Right kidney (tissue), 1 donor: Measurements from ENCODE around the gene GNAZ.

ENCODE experiments used
- DNase-seq: peaks from one replicate; pipeline ENCODE4 v3.0.0-alpha.2; 2016

Gene GNAZ

DNA sequence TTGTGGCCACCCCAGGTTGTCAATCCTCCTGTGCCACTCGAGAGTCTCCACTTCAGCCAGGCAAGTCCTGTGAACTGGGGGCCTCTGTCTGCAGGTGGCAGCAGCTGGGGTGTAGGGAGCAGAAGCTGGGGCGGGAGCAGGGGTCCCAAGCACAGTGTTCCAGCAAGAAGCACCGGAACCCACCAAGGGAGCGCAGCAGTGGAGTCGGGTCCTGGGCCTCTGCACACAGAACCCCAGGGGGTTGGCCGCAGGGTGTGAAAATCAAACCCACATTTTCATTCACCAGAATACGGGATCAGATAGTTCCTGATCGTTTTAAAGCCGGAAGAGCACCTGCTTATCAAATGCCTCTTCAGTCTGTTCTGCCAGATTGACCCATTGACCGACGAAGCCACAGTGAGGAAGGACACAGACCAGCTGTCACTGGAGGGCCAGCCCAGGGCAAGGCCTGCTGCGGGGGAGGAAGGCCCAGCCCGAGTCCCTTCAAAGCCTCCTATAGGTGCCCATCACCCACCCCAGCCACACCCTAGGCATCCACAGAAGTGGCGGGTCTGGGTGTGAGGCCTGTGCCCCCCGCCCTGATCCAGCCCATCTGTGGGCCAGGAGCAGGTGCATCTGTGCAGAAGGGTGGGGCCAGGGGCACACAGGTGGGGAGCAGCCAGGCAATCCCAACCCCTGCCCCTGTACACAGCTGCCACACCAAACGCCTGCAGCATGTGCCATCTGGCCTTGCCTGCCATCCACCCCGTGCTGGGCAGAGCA lies 37.3 kb downstream of the GNAZ start:
- DNase-seq = no peak

DNA sequence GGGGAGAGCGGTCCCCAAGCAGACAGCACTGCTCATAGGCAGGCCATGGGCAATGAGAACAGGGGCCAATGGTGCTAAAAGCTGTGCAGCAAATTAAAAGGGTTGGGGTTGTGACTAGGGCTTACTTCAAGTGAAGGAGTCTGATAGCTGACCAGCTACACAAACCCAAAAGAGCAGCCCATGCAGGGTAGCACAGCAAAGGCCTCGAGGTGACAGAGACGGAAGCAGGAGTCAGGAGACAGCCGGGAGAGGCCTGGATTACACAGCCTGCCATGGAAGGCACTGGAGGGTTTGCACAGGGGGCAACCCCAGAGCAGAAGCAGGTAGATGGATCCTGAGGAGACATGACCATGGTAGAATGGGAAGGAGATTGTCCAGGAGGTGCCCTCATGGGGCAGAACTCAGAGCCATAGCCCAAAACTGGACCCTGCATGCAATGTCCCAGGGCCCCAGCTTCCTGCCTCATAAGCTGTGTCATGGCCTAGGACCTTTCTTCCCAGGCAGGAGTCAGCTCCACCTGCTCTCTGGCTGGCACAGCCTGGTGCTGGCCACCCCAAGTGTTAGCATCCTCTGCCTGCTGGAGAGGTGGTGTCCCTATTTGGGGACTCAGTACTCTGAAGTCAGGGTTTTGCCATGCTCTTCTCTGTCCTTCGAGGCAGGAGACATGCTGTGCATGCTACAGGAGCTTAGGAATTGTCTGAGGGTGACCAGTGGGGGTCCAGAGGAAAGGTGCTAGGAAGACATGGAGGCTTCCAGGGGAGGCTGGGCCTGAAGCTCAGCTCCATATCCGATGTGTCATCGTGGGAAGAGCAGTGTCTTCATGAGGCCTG lies 38.1 kb downstream of the GNAZ start:
- no peak for DNase-seq

DNA sequence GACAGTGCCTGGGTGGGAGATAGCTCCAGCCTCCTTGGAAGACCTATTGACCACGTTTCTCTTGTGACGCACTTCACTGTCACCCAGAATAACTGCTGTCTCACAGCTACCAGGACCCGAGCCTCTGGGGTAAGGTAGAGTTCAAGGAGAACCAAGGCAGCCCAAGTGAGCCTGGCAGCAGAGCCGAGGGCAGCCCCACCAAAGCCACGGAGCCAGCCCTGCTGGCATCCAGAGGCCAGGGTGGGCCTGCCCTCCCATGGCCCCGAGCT lies 38.7 kb downstream of the GNAZ start:
- DNase-seq = no peak

DNA sequence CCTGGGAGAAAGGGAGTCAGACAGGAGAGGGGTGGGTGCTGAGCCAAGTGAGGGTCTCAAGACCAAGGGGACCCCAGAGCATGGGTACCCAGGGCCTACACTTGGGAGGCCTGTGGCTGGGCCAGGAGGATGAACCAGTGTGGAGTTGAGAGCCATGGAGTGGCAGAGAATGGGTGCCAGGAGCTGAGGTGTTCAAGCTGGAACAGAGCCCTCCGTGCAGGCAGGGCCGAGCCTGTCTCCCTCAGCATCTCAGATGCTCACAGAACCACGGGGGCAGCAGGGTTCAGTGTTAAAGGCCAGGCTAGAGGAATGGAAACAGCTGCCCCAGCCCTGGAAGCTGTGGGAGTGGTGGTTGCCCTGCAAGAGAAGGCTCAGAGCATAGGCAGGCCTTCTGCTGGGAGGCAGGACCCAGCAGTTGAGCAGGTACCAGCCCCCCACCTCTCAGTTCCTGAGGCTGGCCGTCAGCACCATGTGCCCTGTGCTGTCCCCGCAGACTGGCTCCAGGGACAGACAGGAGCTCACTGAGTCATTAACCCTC lies 39.2 kb downstream of the GNAZ start:
- DNase-seq = no peak

DNA sequence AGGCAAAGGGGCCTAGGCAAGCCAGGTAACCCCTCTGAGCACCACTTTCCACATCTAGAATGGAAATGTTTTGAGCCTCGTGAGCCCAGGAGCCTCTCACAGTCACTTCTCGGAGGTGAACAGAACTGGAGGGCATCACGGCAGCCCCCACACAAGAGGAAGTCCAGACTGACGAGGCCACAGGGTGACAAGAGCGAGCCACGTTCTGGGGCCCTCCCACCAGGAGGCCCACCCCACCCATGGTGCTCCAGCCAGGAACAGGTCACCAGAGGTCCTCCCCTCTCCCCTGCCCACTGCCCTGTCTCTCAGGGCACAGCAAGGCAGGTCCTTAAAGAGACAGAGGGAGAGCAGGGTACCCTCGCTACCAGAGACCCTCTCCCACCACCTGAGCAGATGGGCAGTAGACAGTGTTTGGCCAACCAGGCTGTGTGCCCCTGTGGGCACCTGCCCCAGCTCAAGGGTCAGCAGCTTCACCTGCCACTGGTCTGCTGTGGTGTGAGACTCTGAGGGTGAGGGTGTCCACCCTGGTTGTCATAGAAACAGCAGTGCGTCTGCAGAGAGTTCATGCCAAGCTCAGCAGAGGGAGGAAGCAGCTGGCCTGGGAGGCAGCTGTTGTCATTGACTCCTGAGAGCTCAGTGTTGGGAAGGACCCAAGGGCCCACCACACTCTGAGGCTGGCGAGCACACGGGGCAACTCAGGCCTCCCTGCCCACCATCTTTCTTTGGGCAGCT lies 40.0 kb downstream of the GNAZ start:
- no peak for DNase-seq

DNA sequence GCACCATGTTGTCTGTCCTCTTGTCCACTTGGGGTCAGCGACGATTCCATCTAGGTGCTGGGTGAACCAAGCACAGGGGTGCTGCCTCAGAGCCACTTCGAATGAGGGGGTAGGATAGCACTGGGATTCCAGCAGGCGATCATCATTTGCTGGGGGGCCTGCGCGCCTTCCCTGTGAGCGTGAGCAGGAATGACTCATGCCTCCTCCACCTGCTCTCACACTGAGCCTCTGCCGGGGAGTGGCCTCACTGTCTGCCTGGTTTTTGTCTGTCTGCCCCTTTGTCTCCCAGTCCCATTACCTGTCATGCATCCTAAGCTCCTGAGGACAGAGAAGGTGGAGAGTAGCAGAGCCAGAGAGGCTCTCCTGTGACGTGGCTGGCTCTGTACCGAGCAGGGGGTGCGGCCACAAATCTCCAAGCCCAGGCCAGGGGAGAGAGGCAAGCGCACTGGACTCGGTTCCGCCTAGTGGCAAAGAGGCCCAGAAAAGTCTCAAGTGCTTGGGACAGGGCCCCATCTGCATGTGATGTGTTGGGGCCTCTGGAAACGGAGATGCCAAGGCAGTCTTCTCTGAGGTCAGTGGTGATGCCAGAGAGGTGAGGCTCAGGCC lies 40.7 kb downstream of the GNAZ start:
- DNase-seq = no peak

DNA sequence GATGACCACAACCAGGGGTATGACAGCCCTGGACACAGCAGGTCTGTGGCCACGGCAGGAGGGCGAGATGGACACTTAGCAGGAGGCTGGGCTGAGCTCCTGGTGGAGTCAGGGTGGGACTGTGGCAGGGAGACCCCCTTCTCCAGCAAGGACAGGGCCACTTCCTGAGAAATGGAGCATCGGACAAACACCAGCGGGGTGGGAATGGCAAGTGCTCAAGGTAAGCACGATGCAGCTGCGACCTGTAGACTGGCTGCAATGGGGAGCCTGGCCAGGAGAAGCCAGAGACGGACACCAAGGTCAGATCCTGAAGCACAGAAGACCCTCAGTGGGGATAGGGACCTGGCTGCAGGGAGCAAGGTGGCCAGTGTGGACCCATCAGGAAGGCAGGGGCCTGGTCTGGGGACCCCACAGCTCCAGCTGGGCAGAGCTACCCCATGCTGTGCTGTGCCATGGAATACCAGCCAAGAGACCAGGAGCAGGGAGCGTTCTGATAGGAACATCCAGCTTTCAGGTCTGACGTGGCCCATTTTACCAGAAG lies 42.2 kb downstream of the GNAZ start:
- no peak for DNase-seq

DNA sequence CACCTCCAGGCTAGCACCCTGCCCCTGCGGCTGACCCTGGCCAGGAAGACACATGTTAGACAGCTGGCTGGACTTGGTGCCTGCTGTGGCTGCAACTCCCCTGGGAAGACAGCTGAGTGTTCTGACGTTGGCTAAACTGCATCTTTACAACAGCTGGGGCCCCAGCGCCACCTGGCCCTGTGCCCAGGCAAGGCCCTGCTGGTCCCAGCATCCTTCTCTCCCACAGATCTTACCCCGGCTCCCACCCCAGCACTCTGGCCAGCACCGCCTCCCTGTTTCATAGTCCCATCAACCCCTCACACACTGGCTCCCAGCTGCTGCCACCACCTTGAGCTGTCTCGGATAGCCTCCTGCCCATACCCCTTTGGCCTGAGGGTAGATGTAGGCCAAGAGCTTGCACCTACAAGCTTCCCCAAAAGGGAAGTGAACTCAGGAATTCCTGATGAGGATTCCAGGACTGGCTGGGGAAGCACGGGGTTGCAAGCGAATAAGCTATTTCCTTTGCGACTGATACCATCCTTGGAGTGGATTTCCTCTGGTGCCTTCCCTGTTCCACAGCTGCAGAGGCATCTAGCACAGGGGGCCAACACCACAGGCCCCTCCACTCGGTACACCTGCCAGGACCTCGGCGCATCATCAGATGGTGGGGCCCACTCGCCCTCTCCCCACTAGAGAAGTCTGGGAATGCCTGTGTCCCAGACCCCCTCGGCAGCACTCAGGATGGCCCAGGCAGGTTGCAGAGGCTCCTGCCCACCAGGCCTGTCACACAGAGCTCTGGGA lies 42.9 kb downstream of the GNAZ start:
- DNase-seq = no peak

DNA sequence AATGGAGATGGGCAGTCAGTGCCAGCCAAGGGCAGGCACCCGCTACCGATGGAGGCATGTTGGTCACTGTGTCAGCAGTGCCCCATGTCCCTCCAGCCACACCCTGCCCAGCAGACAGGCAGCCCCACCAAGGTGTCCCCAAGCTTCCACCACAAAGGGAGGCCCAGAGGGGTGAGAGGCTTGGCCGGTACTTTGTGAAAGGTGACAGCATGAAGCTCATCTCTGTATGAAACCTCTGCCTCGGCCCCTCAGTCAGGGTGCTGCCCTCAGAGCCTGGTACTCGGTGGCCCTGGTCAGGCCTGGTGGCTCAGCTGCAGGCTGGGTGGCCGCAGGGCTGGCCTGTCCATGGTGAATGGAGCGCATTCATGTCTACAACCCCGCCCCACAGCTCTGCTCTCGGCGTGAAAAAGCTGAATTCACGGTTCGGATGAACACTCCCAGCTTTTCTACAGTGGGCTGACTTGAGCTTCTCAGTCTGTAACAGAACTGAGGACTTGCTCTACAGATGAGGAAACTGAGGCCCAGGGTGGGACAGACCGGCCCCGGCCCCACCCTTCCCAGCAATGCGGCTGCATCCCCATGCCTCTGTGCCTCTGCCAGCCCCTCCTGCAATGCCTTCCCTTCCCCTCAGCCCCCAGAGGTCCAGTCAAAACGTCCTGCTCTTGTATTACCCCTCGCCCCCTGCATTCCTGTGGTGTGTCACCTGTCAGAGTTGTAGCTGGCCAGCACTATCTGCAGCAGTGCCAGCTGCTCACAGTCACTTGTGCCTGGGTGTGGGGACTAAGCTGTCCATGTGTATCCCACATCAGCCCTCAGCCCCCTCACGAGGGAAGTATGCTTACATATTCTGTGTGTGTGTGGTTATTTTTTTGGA lies 43.8 kb downstream of the GNAZ start:
- no peak for DNase-seq

DNA sequence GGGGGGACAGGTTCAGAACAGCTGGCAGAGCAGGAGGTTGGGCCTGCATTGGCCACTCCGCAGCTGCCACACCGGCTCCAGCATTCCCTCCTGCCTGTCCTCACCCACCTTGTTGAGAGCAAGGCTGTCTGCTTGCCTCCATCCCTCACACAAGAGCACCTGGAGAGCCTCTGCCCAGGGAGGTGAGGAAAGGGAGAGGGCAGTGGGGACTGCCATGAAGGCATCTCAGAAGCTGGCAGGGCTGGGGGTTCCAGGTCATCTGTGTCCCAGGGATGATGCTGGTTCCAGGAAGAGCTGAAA lies 44.4 kb downstream of the GNAZ start:
- no peak for DNase-seq

DNA sequence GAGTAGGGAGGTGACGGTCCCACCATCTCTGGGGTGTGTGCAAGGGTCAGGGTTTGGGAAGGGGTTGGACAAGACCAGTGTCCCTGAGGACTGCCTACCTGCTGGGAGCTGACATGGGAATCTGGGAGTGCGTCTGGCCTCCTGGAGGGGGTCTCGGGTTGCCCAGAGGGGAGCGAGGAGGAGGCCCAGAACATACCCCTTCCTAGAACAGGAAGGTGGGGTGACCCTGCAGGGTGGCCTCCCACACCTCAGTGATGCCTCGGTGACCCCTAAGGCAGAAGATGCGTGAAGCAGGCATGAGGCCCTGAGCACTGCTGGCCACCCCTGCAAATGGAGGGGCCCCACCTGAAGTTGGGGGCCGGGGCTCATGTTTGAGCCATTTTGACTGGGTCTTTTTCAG lies 45.0 kb downstream of the GNAZ start:
- no peak for DNase-seq

DNA sequence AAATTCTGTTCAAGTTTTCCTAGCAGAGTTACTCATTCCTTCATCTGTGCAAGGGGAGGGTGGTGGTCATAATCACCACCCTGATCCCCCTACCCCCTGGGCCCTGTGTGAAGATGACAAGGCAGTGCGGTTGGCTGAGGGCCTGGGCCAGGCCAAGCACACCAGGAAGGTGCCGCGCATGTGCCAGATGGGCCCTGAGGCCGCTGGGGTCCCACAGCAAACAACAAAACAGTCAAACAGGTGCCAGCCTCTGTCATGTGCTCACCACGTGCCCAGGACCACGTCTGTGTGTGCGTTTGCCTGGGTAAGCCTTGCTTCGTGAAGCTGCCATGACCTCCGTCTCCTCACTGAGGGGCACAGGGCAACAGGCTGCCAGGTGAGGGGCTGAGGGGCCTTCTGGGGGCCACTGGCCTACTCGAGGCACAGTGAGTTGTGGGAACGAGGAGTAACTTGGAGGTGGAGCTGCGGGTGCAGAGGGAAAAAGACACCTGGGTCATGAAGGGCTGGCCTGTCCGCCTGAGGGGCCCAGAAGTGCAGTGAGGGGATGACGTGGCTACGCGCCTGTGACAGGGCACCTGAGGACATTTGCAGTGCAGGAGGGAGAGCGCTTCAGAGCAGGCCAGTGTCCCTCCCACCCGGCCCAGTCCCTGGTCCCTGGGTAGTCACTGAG lies 45.6 kb downstream of the GNAZ start:
- no peak for DNase-seq

DNA sequence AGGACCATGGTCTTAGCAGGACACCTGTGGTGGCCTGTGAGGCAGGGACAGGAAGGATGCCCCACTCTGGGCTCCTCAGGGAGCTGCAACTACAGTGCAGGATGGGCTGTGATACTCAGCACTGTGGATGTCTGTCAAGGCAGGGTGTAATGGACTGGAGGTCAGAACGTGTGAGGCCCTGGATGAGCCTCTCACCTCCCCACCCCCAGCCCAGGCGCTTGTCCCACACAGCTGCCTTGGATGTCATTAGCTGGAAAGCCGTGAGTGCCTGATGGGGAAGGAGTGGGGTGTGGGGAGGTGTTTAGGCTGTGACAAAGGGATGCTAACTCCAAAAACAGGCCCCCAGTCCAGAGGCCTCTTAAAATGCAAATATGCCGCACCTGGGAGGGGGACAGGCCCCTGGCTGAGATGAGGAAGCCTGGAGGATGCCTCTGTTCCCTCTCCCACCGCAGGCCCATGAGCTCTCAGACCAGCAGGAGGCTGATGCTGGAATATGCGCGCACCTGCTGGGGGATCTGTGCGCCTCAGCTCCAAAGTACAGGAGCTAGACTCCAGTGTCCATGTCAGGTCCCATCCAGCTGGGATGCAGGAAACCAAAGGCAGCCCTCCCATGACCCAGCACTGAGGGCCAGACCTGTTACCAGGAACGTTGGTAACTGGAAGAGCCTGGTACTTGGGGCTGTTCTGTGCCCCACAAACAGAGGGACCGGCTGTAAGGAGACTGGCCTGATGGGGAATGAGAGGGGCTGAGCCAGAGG lies 46.4 kb downstream of the GNAZ start:
- DNase-seq = no peak

DNA sequence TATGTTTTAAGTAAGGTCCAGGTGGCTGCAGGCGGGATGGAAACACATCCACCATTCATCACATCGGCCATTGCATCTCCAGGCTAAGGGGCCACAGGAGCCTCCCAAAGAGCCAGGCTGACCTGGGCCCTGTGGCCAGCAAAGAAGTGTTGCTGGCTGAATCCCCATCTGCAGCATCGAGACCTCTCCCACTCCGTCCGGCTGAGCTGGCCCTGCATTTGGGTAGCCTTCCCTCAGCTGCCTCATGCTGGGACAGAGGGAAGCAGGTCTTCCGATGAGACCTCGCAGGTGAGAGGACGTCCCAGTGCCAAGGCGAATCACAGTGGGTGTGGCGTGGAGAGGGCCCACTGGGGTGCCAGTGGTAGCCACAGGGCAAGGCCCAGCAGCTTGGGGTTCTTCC lies 47.0 kb downstream of the GNAZ start:
- no peak for DNase-seq

DNA sequence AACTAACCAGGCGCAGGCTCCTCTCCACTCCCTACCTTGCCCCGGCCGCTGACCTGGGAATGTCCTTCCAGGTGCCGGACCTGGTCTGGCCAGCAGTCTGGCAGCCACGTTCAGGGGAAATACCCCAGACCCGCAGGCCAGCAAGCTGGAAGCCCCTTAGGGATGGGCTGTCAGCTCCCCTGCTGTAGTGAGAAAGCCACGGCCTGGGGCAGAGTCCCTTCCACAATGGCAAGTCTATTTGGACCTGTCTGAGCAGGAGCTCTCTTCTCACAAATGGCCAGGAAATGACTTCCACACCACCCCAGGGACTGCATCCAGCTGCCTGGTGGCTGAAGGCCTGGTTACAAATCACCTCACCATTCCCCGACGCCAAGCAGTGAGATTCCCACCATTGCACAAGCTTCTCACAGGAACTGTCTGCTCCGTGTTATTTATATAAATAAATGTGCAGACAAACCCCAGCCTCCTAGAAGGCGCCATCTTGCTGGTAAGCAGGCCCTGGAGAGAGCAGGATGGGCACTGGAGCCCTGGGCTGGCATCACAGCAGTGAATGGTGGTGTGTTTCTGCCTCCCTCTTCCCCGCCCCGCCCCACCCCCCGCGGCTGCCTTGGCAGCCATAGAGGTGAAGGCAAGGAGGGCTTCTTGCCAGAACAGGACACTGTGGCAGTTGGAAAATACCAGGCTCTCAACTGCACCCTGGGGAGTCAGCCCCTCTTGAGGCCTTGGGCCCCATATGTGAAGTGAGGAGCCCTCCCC lies 47.8 kb downstream of the GNAZ start:
- DNase-seq = no peak

DNA sequence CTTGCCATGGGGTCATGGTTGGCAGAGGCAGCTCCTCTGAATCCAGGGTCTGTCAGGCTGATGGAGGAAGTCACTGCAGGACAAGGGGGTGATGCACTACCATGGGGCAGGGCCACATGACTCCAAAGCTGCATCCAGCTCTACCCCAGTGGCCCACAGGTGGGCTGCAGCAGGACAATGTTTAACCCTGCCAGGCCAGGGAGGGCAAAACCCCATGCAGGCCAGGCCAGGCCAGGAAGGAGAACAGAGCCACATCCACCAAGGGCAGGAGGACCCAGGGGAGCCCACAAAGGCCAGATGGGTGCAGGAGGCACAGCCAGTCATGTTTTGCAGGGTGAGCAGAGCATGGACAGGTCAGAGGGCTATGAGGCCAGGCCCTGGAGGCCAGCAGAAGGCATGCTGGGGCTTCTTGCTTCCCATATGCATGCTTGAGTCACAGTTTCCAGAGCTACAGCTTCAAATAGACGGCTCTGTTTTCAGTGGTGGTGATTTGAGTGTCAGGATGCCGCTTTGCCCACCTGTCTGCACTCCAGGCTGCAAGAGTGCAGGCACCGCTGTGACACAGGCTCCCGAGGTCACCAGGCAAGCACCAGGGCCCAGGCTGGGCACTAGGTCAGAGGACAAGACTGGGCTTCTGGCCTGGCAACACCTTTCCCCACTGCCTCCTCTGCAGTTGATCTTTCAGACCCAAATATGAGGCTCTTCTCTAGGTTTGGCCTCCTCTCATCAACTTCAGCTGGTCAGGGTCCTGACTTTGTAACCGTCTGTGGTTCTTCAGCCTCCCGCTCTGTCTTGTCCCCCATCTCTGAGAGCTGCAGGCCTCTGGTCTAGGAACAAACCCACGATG lies 48.6 kb downstream of the GNAZ start:
- no peak for DNase-seq

DNA sequence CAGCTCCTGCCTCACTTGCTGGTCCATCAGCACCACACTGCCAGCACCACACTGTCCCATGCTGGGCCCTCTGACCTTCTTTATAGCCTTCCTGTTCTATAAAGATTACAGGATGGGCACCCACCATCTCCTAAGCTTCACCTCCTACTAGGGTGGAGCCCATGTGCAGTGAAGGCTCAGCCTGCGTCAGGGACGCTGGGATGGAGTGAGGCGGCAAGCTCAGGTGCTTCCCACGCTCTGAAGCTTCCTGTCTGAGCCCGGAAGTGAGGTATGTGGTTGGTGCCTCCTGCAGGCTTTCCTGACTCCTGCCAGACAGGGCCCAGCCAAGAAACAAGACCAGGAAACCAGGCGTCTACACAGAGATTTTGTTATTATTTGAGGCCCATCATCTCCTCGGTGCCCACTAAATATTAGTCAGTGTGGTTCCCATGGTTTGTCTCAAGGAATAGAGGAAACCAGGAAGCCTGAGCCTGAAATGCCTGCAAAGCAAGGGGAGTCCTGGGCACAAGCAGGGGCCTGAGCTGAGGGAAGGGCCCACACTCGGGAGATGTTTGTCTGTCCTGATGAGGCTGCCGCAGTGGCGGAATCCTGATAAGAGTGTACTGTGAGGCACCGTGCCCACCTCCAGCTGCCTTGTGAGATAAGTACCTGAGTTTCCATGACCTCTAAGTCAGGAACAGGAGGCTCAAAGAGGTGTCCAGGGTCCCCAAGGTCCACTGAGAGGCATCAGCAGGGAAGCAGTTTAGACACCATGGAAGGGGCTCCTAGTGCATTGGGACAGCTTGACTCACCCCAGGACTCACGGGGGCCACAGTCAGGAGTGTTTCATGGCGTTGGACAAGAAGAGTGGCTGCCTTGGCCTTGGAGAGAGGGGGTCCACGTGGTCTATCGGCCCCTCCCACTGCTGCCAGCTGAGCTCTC lies 49.4 kb downstream of the GNAZ start:
- no peak for DNase-seq
